Endodermal cell (in vitro differentiated cells): Measurements from ENCODE around the gene DUSP7. TPM values are rescaled to one million over a fixed set of nuclear protein-coding genes. Genes with fewer than 3 reads are reported as not detected.
A peak's percentile ranks its signal among the peaks of the same experiment; 100 is the strongest.

ENCODE experiments used
- DNase-seq: peaks from one replicate; pipeline ENCODE4 v3.0.0-alpha.2; 2017
- H3K27ac ChIP-seq: 2 replicates; pipeline ENCODE4 v1.5.1; 2013; ENCODE audit warnings: mild to moderate bottlenecking, low read depth, low read length, moderate library complexity
- H3K27me3 ChIP-seq: 2 replicates; pipeline ENCODE4 v1.6.1; 2013; ENCODE audit warnings: mild to moderate bottlenecking, low read length, moderate library complexity; ENCODE audit not compliant: insufficient read depth, control insufficient read depth, poor library complexity, severe bottlenecking
- H3K36me3 ChIP-seq: 2 replicates; pipeline ENCODE4 v1.7.0; 2013; ENCODE audit warnings: mild to moderate bottlenecking, low read length, moderate library complexity; ENCODE audit not compliant: control insufficient read depth, insufficient read depth
- H3K4me1 ChIP-seq: one replicate; pipeline ENCODE4 v1.7.0; 2013; ENCODE audit warnings: low read length; ENCODE audit not compliant: control insufficient read depth, insufficient read depth
- H3K4me3 ChIP-seq: 2 replicates; pipeline ENCODE4 v1.5.1; 2013; ENCODE audit warnings: mild to moderate bottlenecking, low read length, moderate library complexity
- H3K9ac ChIP-seq: 2 replicates; pipeline ENCODE4 v1.6.1; 2013; ENCODE audit warnings: mild to moderate bottlenecking, low read length, moderate library complexity; ENCODE audit not compliant: poor library complexity, severe bottlenecking; ENCODE audit errors: extremely low read depth
- H3K9me3 ChIP-seq: 2 replicates; pipeline ENCODE4 v1.6.1; 2013; ENCODE audit warnings: mild to moderate bottlenecking, low read length, moderate library complexity; ENCODE audit not compliant: control insufficient read depth
- H3K27ac Mint-ChIP-seq: 2 replicates; pipeline ENCODE4 v1.8.0; 2020; ENCODE audit warnings: mixed read lengths
- H3K27me3 Mint-ChIP-seq: 2 replicates; pipeline ENCODE4 v1.8.0; 2021; ENCODE audit warnings: mild to moderate bottlenecking, mixed read lengths; ENCODE audit not compliant: insufficient read depth
- H3K36me3 Mint-ChIP-seq: 2 replicates; pipeline ENCODE4 v1.8.0; 2020; ENCODE audit warnings: low read depth, mixed read lengths
- H3K4me1 Mint-ChIP-seq: 2 replicates; pipeline ENCODE4 v1.8.0; 2020; ENCODE audit warnings: mixed read lengths
- H3K4me3 Mint-ChIP-seq: 2 replicates; pipeline ENCODE4 v1.8.0; 2020; ENCODE audit warnings: mild to moderate bottlenecking, moderate library complexity, mixed read lengths
- H3K9me3 Mint-ChIP-seq: 2 replicates; pipeline ENCODE4 v1.8.0; 2020; ENCODE audit warnings: mild to moderate bottlenecking, mixed read lengths
- WGBS, 2 experiments: methylation state at CpG; one replicate each; pipeline versions ENCODE4 v1.1.5 to v1.1.7; 2013; ENCODE audit warnings: missing lambda C conversion rate in 2 of 2, mixed read lengths in 1 of 2; ENCODE audit not compliant: insufficient coverage in 1 of 2, insufficient read length in 1 of 2; 5-methylcytosine and 5-hydroxymethylcytosine counted together
- total RNA-seq, 2 donors: library from RNA; stranded (reverse); fragmentation: NEBNext Ultra II Directional in 1 of 2; extraction: Animal tissue kit (Norgen Biotek cat#: 25700) in 1 of 2; gene quantifications; 2 replicates in 1 of 2; 3 replicates in 1 of 2; pipeline ENCODE4 v1.2.1, GENCODE V29; 2021
- TF ChIP-seq, protein P1 (sequence below): fragments of 200-600 bp; sonication (generic); conservative IDR thresholded peaks from 2 replicates; pipeline ENCODE4 v1.5.0; 2021; ENCODE audit warnings: antibody characterized with exemption, mild to moderate bottlenecking

The DUSP7 gene
- total RNA-seq, 2 donors from 2014 or later, result 14.2 to 16.7 TPM

DNA sequence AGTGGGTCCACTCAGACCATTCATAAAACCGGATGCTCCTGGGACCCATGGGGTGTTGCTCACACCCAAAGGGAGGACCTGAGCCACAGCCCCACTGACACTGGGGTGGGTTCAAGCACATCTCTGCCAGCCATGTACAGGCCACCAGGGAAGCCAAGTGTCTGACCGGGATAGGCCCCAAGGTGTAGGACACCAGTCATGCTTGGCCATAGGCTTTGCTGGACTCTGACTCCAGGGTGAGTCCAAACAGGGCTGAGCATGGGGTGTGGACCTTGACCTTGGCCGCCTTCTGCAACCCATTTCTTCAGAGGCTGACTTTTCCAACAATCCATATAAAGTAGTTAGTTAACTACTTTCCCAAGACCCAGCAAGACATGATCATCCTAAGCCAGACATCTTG lies 31.4 kb upstream of the DUSP7 start:
- Mint-ChIP-seq H3K4me3 (no peak overlapping the region), H3K36me3 (no peaks in the 10 kb centered on the region), H3K9me3 (no peaks in the 10 kb centered on the region), H3K27ac (no peak overlapping the region), H3K4me1 (peaks cover 27% of the 10 kb centered on the region), H3K27me3 (no peaks in the 10 kb centered on the region)
- TF ChIP-seq, protein P1, sequence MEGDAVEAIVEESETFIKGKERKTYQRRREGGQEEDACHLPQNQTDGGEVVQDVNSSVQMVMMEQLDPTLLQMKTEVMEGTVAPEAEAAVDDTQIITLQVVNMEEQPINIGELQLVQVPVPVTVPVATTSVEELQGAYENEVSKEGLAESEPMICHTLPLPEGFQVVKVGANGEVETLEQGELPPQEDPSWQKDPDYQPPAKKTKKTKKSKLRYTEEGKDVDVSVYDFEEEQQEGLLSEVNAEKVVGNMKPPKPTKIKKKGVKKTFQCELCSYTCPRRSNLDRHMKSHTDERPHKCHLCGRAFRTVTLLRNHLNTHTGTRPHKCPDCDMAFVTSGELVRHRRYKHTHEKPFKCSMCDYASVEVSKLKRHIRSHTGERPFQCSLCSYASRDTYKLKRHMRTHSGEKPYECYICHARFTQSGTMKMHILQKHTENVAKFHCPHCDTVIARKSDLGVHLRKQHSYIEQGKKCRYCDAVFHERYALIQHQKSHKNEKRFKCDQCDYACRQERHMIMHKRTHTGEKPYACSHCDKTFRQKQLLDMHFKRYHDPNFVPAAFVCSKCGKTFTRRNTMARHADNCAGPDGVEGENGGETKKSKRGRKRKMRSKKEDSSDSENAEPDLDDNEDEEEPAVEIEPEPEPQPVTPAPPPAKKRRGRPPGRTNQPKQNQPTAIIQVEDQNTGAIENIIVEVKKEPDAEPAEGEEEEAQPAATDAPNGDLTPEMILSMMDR, result no peak
- WGBS, 2 experiments, result 80 to 96% methylated on average over 1 to 3 of the region's 3 CpGs
- Histone ChIP-seq H3K27me3 (no peaks in the 10 kb centered on the region), H3K4me3 (no peak overlapping the region), H3K9ac (no peak overlapping the region), H3K27ac (no peak overlapping the region), H3K9me3 (no peaks in the 10 kb centered on the region), H3K4me1 (peaks cover 23% of the 10 kb centered on the region), H3K36me3 (no peaks in the 10 kb centered on the region)
- no peak for DNase-seq

DNA sequence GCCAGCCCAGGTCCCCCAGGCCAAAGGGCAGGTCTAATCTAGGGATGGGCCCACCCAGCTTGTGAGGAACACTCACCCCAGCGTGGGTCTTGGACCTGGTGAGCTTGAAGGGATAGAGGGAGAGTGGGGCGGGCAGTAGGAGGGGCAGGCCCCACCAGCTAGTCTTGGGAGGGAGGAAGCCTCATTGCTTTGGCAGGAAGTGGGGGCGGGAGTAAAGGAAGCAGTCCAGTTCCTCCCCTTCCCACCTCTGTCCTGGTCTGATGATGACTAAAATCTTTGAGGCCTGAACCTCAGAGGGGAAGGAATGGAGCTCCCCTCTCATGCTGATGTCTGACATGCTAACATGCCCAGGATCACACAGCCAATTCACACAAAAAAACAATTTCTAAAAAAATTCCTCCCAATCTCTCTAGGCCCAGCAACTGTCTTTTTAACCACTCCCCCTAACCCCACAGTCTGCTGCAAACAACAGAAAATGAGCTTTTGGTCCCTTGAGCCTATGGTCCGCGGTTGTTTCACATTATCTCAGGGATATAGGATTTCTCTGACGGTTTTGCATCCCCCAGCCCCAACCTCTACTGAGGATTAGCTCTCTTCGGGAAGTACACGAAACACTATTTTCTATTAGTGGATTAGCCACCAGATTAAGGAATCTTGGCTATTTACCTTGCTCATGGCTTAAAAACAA lies 30.7 kb upstream of the DUSP7 start:
- 87 to 88% methylated on average over 6 to 8 of the region's 8 CpGs for WGBS, 2 experiments
- H3K4me1 Mint-ChIP-seq, result peaks cover 27% of the 10 kb centered on the region

DNA sequence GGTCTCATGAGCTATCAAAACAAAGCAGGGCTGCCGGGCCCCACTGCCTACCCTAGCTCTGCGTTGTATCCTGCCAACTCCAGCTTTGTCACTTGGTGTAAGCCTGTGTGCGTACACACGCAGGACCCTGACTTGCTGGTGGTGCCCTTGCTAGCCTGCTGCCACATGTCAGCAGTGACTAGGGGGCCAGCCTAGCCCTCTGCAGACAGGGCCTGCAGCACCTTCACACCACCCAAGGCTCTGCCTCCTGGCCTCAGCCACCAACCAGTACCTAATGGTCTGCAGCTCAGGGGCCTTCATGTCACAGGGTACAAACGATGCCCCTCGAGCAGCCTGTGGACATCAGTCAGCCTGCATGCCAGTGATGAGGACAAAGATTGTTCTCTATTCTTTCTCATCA lies 30.1 kb upstream of the DUSP7 start:
- Mint-ChIP-seq H3K4me3 (no peak overlapping the region), H3K27ac (no peak overlapping the region), H3K27me3 (no peaks in the 10 kb centered on the region), H3K9me3 (no peaks in the 10 kb centered on the region), H3K4me1 (peaks cover 27% of the 10 kb centered on the region), H3K36me3 (no peaks in the 10 kb centered on the region)
- 96 to 100% methylated on average over 6 of the region's 6 CpGs for WGBS, 2 experiments
- Histone ChIP-seq H3K27ac (no peak overlapping the region), H3K27me3 (no peaks in the 10 kb centered on the region), H3K9ac (no peak overlapping the region), H3K4me3 (no peak overlapping the region), H3K4me1 (peaks cover 23% of the 10 kb centered on the region), H3K36me3 (no peaks in the 10 kb centered on the region), H3K9me3 (no peaks in the 10 kb centered on the region)
- DNase-seq, result no peak
- TF ChIP-seq, protein P1, result no peak

More for the DNA sequence above, 30.7 kb upstream of the DUSP7 start:
- DNase-seq, result no peak
- TF ChIP-seq, protein P1, result no peak
- Histone ChIP-seq H3K9ac (no peak overlapping the region), H3K27ac (no peak overlapping the region), H3K9me3 (no peaks in the 10 kb centered on the region), H3K4me3 (no peak overlapping the region), H3K36me3 (no peaks in the 10 kb centered on the region), H3K27me3 (no peaks in the 10 kb centered on the region), H3K4me1 (peaks cover 23% of the 10 kb centered on the region)
- Mint-ChIP-seq H3K27ac (peak overlapping the region; percentile 53), H3K36me3 (no peaks in the 10 kb centered on the region), H3K9me3 (no peaks in the 10 kb centered on the region), H3K4me3 (no peak overlapping the region), H3K27me3 (no peaks in the 10 kb centered on the region)
